Caco-2 (cell line): Measurements from ENCODE around the gene ATG101. TPM values are rescaled to one million over a fixed set of nuclear protein-coding genes. Genes with fewer than 3 reads are reported as not detected.
A peak's percentile ranks its signal among the peaks of the same experiment; 100 is the strongest.

Experiments used
- BruUV-seq: library from RNA; stranded (reverse); fragments of 400-500 nt; replicated peaks from 2 replicates; lab custom pipeline; 2021; lab: Mats Ljungman, UMichigan
- CTCF ChIA-PET: fragments of 300-600 bp; sonication (Branson Sonifier 250); formaldehyde crosslinking; loops from one replicate; lab custom pipeline; 2022; ENCODE audit warnings: antibody characterized with exemption; lab: Charles Lee
- POLR2A ChIA-PET: fragments of 300-600 bp; sonication (Branson Sonifier 250); formaldehyde crosslinking; loops from one replicate; lab custom pipeline; 2022; ENCODE audit warnings: antibody characterized with exemption; lab: Charles Lee
- DNase-seq, 2 experiments: peaks; one replicate each; pipeline versions ENCODE4 v3.0.0 to v3.0.0-alpha.2; 2020 to 2022
- H3K27me3 ChIP-seq: replicated peaks from 2 replicates; pipeline ENCODE4 v1.6.0; 2011; ENCODE audit warnings: low read length; ENCODE audit not compliant: control insufficient read depth, insufficient read depth
- H3K36me3 ChIP-seq: 2 replicates; pipeline ENCODE4 v1.5.1; 2011; ENCODE audit warnings: low read length; ENCODE audit not compliant: control insufficient read depth, insufficient read depth
- H3K4me1 ChIP-seq: fragments of 250-450 bp; sonication (Bioruptor Pico); 2 replicates; pipeline ENCODE4 v1.5.1; 2020; ENCODE audit warnings: mild to moderate bottlenecking
- H3K4me3 ChIP-seq: 2 replicates; pipeline ENCODE4 v1.5.1; 2011; ENCODE audit warnings: low read depth, mild to moderate bottlenecking, control low read depth, low read length
- H3K9me3 ChIP-seq: fragments of 250-450 bp; sonication (Bioruptor Pico); 2 replicates; pipeline ENCODE4 v1.5.1; 2020; ENCODE audit warnings: mild to moderate bottlenecking, moderate library complexity
- H3K27ac Mint-ChIP-seq: one replicate; pipeline ENCODE4 v1.8.0; 2022; ENCODE audit warnings: mixed read lengths; ENCODE audit not compliant: unreplicated experiment
- H3K27me3 Mint-ChIP-seq: one replicate; pipeline ENCODE4 v1.8.0; 2022; ENCODE audit warnings: mixed read lengths; ENCODE audit not compliant: insufficient read depth, unreplicated experiment
- H3K36me3 Mint-ChIP-seq: one replicate; pipeline ENCODE4 v1.8.0; 2022; ENCODE audit warnings: mild to moderate bottlenecking, mixed read lengths; ENCODE audit not compliant: insufficient read depth, unreplicated experiment
- H3K4me1 Mint-ChIP-seq: one replicate; pipeline ENCODE4 v1.8.0; 2022; ENCODE audit warnings: low read depth, mixed read lengths; ENCODE audit not compliant: unreplicated experiment
- H3K4me3 Mint-ChIP-seq: one replicate; pipeline ENCODE4 v1.8.0; 2022; ENCODE audit warnings: mild to moderate bottlenecking, moderate library complexity, mixed read lengths; ENCODE audit not compliant: unreplicated experiment
- H3K9me3 Mint-ChIP-seq: one replicate; pipeline ENCODE4 v1.8.0; 2022; ENCODE audit warnings: mixed read lengths; ENCODE audit not compliant: unreplicated experiment
- CTCF ChIP-seq, 2 experiments: fragments of 200-600 bp in 1 of 2; IDR thresholded peaks; 1 replicate in 1 of 2; 2 replicates in 1 of 2; pipeline versions ENCODE4 v1.5.1 to v1.8.0; 2011 to 2022; ENCODE audit warnings: antibody characterized with exemption in 1 of 2, control low read depth in 1 of 2, inconsistent platforms in 1 of 2, low read depth in 1 of 2, low read length in 1 of 2, mild to moderate bottlenecking in 1 of 2, moderate library complexity in 1 of 2; ENCODE audit not compliant: insufficient read depth in 1 of 2, severe bottlenecking in 1 of 2, unreplicated experiment in 1 of 2
- intact Hi-C: fragments of 100-400 bp; cut with micrococcal nuclease; formaldehyde crosslinking; loops from one replicate; pipeline ENCODE4 v1.10.0; 2022; ENCODE audit not compliant: unreplicated experiment
- total RNA-seq: library from RNA; stranded (reverse); gene quantifications from 2 replicates; pipeline ENCODE4 v1.2.3, GENCODE V29; 2022

The ATG101 gene
- total RNA-seq, 1 experiment from 2014 or later = 78.0 TPM

- H3K27me3 Mint-ChIP-seq = no peaks in the 10 kb centered on the region
- no peak overlapping the region for H3K27ac Mint-ChIP-seq
- POLR2A ChIA-PET = interaction anchor here (1.3 kb wide), 1 partner anchor 13 kb away, joined by 3 read pairs; the partner anchor contains the start of gene NR4A1
- no peak for DNase-seq
- TF ChIP-seq CTCF (IDR thresholded peaks at IDR 0.05; ENCODE audit: insufficient read depth in 1 of 2, low read depth in 1 of 2, low read length in 1 of 2, severe bottlenecking in 1 of 2, unreplicated experiment in 1 of 2) = no peak
- no peaks in the 10 kb centered on the region for H3K4me1 ChIP-seq
- no peaks in the 10 kb centered on the region for H3K9me3 Mint-ChIP-seq
- H3K36me3 Mint-ChIP-seq = no peaks in the 10 kb centered on the region
- CTCF ChIA-PET = interaction anchor here (0.7 to 5.5 kb wide), 4 partner anchors 13 to 38 kb away, joined by 3 to 25 read pairs (median 4); partner anchors contain the start of gene NR4A1
- no peaks in the 10 kb centered on the region for H3K9me3 ChIP-seq
- H3K4me1 Mint-ChIP-seq = no peaks in the 10 kb centered on the region
- H3K4me3 Mint-ChIP-seq = no peak overlapping the region
- no TSS peak for BruUV-seq
- H3K4me3 ChIP-seq = no peak overlapping the region
- no peaks in the 10 kb centered on the region for H3K36me3 ChIP-seq
- H3K27me3 ChIP-seq = no peaks in the 10 kb centered on the region
- intact Hi-C loops = no loop called here
Measured at GRCh38 chr12:52063981-52064649, 5.7 kb upstream of the ATG101 start.

GRCh38 chr12:52066346-52067080 lies 3.3 kb upstream of the ATG101 start:
- ChIA-PET CTCF (interaction anchor here (1.1 to 5.5 kb wide), 3 partner anchors 15 to 41 kb away, joined by 3 to 25 read pairs (median 19); partner anchors contain the start of gene NR4A1), POLR2A (no interaction called here)
- no peak for TF ChIP-seq CTCF (IDR thresholded peaks at IDR 0.05; ENCODE audit: insufficient read depth in 1 of 2, low read depth in 1 of 2, low read length in 1 of 2, severe bottlenecking in 1 of 2, unreplicated experiment in 1 of 2)
- Histone ChIP-seq H3K9me3 (no peaks in the 10 kb centered on the region), H3K36me3 (no peaks in the 10 kb centered on the region), H3K27me3 (no peaks in the 10 kb centered on the region), H3K4me3 (no peak overlapping the region), H3K4me1 (peaks cover 8% of the 10 kb centered on the region)
- H3K36me3 Mint-ChIP-seq = peaks cover 21% of the 10 kb centered on the region
- intact Hi-C loops = no loop called here
- H3K4me1 Mint-ChIP-seq = peaks cover 11% of the 10 kb centered on the region
- no peaks in the 10 kb centered on the region for H3K9me3 Mint-ChIP-seq
- DNase-seq = peak in 1 of 2 experiments; percentile 31
- BruUV-seq = no TSS peak
- H3K27me3 Mint-ChIP-seq = no peaks in the 10 kb centered on the region
- no peak overlapping the region for H3K27ac Mint-ChIP-seq
- H3K4me3 Mint-ChIP-seq = no peak overlapping the region

GRCh38 chr12:52067081-52067374 lies 2.8 kb upstream of the ATG101 start:
- H3K4me1 Mint-ChIP-seq = peaks cover 16% of the 10 kb centered on the region
- Histone ChIP-seq H3K9me3 (no peaks in the 10 kb centered on the region), H3K27me3 (no peaks in the 10 kb centered on the region), H3K4me1 (peaks cover 11% of the 10 kb centered on the region), H3K36me3 (no peaks in the 10 kb centered on the region), H3K4me3 (no peak overlapping the region)
- ChIA-PET CTCF (interaction anchor here (1.1 to 5.5 kb wide), 3 partner anchors 16 to 41 kb away, joined by 3 to 25 read pairs (median 19); partner anchors contain the start of gene NR4A1), POLR2A (interaction anchor here (0.9 kb wide), 1 partner anchor 34 kb away, joined by 3 read pairs; no protein-coding TSS in a partner anchor)
- TF ChIP-seq CTCF (IDR thresholded peaks at IDR 0.05; ENCODE audit: insufficient read depth in 1 of 2, low read depth in 1 of 2, low read length in 1 of 2, severe bottlenecking in 1 of 2, unreplicated experiment in 1 of 2) = no peak
- H3K9me3 Mint-ChIP-seq = no peaks in the 10 kb centered on the region
- H3K36me3 Mint-ChIP-seq = peaks cover 24% of the 10 kb centered on the region
- intact Hi-C loops = no loop called here
- BruUV-seq = no TSS peak
- H3K27me3 Mint-ChIP-seq = no peaks in the 10 kb centered on the region
- DNase-seq = no peak
- no peak overlapping the region for H3K4me3 Mint-ChIP-seq
- no peak overlapping the region for H3K27ac Mint-ChIP-seq
